HG03108 (cell line): ENCODE results near the gene IGF2BP1.

Experiments used
- ATAC-seq: cut with Tn5 transposase; IDR thresholded peaks from one replicate; pipeline ENCODE4 v1.9.1; 2021; ENCODE audit warnings: moderate library complexity; ENCODE audit not compliant: unreplicated experiment

Gene IGF2BP1

GRCh38 chr17:48997103-48997826, at the start of gene IGF2BP1:
TSS of gene IGF2BP1 (plus strand) at chr17:48997385. CDS start at chr17:48997746, 361 bp downstream.
- no peak for ATAC-seq

DNA sequence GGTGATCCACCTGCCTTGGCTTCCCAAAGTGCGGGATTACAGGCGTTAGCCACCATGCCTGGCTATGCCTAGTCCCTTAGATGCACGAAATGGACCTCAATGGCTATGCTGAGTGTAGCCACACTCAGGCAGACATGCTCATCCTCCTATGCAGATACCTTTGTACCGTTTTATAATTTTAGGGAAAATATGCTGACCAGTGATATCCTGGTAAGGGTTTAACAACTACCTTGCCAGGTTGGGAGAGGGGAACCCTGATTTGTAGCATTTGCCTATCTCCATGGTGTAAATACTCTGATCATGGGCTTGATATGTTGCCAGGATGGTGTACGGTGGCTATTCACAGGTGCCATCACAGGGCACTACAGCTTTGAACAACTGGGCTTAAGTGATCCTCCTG, 45.6 kb upstream of the IGF2BP1 start:
- no peak for ATAC-seq

- no peak for ATAC-seq
Measured at GRCh38 chr17:48952904-48953303, 44.3 kb upstream of the IGF2BP1 start.

GRCh38 chr17:48954300-48954755, 42.9 kb upstream of the IGF2BP1 start:
- no peak for ATAC-seq

- ATAC-seq = no peak
Measured at GRCh38 chr17:48960834-48961515, 36.2 kb upstream of the IGF2BP1 start.

DNA sequence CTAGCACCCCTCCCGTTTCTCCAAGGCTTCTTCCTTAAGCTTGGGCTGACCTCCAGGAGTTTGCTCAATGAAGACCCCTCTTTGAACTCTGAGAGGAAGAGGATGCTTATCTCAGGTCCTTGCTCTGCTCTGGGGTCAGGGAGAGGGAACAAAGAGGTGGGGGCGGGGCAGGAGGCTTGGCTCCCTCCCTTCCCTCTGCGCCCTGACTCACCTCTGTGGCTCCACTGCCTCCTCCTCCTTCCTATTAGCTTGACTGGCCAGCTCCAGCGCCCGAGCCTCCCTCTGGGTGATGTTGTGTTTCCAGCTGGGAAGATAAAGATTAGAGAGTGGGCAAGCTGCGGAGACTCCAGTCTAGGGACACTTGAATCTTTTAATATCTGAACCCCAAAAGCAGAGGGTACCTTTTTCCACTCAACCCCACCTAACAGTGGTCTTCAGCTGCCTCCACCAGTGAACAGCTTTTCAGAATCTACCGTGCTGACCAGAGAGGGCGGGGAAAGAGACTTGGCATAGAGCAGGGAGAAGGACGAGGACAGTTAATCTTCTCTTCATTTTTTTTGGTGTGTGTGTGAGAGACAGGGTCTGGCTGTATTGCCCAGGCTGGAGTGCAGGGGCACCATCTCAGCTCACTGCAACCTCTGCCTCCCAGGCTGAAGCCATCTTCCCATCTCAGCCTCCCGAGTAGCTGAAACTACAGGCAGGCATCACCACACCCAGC, 35.5 kb upstream of the IGF2BP1 start:
- ATAC-seq = no peak

- no peak for ATAC-seq
Measured at GRCh38 chr17:48970224-48970623, 27.0 kb upstream of the IGF2BP1 start.

DNA sequence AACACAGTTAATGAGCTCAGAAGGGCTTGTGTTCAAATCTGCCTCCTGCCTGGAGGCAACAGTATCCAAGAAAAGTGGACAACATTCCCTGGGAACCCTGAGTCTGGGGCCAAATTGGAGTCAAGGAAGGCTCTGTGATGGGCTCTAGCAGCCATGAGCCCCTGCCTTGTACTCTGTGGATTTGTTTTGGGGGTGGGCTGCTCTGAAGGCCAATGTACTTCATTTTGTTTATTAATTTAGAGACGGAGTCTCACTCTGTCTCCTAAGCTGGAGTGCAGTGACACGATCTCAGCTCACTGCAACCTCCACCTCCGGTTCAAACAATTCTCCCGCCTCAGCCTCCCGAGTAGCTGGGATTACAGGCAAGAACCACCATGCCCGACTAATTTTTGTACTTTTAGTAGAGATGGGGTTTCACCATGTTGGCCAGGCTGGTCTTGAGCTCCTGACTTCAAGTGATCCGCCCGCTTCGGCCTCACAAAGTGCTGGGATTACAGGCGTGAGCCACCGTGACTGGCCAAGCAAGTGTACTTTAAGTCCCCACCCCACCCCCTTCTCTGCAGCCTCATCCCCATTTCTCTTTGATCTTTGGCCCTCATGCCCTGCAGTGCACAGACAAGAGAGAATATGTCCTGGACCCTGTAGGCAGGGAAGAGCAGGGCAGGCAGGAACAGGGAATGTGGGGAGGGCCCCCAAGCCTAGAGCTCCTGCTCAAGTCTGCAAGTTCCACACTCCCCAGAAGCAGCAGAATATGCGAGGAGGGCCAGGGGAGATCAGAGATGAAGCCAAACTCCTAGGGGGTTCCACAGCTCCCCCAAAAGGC, 26.1 kb upstream of the IGF2BP1 start:
- ATAC-seq = no peak

DNA sequence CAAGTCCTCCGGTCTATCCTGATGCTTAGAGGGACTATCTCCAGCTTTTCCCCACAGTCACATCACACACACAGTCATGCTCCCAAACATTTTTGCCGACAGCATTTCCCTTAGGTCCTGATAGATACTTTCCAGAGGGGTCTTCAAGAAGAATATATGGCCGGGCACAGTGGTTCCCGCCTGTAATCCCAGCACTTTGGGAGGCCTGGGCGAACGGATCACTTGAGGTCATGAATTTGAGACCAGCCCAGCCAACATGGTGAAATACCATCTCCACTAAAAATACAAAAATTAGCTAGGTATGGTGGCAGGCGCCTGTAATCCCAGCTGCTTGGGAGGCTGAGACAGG, 24.5 kb upstream of the IGF2BP1 start:
- no peak for ATAC-seq

GRCh38 chr17:48973806-48974205, 23.4 kb upstream of the IGF2BP1 start:
- no peak for ATAC-seq

GRCh38 chr17:48981927-48982539, 15.2 kb upstream of the IGF2BP1 start:
- no peak for ATAC-seq

DNA sequence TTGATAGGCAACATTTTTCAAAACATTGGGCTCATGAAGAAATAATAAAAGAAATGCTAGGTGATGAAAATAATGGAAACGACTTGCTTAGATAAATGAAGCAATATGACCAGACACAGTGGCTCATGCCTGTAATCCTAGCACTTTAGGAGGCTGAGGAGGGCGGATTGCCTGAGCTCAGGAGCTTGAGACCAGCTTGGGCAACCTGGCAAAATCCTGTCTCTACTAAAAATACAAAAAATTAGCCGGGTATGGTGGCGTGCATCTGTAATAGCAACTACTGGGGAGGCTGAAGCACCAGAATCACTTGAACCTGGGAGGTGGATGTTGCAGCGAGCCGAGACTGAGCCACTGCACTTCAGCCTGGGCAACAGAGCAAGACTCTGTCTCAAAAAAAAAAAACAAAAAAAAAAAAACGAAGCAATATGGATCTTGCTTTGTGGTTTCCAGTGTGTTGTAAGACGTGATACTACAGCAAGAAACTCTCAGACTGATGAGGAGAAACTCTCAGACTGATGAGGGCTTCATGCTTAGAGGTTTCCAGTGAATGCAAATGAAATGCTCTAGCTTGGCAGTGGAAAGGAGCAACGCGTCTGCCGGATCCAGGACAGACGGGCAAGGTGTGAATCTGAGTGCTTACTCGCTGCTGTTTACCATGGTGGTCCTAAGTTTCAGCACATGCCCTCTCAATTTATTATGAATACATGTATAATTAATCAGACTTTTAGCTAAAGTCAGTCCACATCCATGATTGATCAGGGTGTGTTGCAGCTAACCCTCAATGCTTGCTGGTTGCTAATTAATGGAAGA, 11.5 kb upstream of the IGF2BP1 start:
- ATAC-seq = no peak

- ATAC-seq = no peak
Measured at GRCh38 chr17:48989100-48989499, 8.1 kb upstream of the IGF2BP1 start.

DNA sequence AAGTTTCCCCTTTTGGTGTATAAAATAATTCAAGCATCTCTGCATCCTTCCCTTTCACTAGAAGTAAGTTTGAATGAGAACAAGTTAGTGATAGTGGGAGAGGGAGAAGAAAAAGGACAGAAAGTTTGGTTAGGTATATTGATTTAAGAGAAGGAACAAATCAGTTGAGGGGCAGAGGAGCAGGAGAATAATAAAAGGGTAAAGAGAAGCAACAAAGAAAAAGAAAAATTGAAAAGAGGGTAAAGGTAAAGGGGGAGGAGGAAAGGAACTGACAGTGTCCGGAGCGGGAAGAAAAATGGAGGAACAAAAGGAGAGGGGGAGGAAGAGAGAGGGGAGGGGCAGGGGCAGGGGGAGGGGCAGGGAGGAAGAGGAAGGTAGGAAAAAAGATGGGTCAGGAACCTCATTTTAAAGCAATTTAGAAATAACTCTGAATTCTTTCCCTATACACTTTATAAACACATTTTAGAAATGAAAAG, 6.3 kb upstream of the IGF2BP1 start:
- ATAC-seq = no peak

DNA sequence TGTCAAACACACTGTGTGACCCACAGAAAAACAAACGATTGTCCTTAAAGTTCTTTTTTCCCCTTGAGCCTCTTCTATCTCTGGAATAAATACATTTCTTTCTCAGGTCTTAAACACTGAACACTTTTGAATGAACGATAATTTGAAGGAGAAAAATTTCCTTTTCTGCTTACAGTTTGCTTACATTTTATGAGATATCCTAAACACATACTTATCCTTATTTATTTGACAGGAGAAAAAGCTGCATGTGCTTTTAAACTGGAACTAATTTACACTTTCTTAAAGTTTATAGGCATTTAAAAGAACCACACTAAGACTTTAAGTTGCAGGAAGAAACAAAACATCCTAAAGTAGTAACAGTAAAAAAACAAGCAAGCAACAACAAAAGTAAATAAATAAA, 4.7 kb upstream of the IGF2BP1 start:
- ATAC-seq = no peak

DNA sequence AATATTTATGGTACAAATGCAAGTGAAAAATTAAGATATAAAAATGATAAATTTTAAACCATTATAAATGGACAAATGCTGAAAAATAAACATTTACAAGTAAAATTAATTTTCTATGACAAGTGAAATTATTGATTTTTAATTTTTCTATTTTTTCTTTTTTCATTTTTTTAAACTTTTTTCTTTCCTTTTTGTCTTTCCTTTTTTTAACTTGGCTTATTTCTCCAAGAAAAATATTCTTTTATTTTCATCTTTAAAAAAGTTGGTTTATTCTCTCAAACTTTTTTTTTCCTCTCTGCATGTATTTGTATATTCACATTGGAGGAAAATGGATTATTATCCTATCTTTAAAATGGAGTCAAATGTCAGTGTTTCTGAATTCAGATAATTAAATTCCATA, 3.9 kb upstream of the IGF2BP1 start:
- no peak for ATAC-seq

DNA sequence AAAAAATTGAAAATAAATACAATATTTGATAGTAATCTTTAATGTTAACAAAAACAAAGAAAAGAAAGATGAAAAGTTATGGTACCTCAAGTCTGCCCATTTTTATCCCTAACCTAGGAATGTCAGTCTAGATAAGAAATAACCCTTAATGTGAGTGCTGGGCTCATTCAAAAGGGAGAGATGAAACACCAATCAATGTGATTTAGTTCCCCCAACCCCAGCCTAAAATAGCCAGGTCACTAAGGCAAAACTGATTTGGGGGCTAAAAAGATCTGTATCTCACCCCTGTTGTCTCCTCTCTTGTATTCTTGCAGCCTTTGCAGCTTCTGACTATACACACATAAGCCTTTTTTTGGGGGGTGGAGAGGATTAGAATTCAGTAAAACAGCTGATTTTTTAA, 3.2 kb upstream of the IGF2BP1 start:
- no peak for ATAC-seq

- no peak for ATAC-seq
Measured at GRCh38 chr17:48994549-48995303, 2.5 kb upstream of the IGF2BP1 start.
